RCC 7860 (cell line): Measurements from ENCODE around the gene SLC4A11.
"Not testable (repeated sequence)": the region's sequence is repeated elsewhere in the genome, so short reads cannot be mapped to it uniquely, and the experiment has no call there.

Source experiments
- DNase-seq: peaks from one replicate; pipeline ENCODE4 v3.0.0-alpha.2; 2015; ENCODE audit warnings: low spot score
- FAIRE-seq: peaks from 2 replicates; lab custom pipeline; 2012; peaks lifted over from hg19 to GRCh38; lab: Jason Lieb, UNC

SLC4A11 gene

GRCh38 chr20:3204124-3204794, 34.7 kb downstream of the SLC4A11 start, which contains the start of gene DDRGK1:
Gene DDRGK1 (minus strand): TSS chr20:3204682. CDS start chr20:3204627, 55 bp downstream.
- peak; percentile 58 for DNase-seq
- FAIRE-seq: no peak

- FAIRE-seq: no peak
- no peak for DNase-seq
Observed at GRCh38 chr20:3203315-3204123, 35.5 kb downstream of the SLC4A11 start.

GRCh38 chr20:3202965-3203314, 36.0 kb downstream of the SLC4A11 start:
- DNase-seq (no peak), FAIRE-seq (no peak)

GRCh38 chr20:3199976-3200755, 38.8 kb downstream of the SLC4A11 start:
- FAIRE-seq: no peak
- DNase-seq: no peak

- FAIRE-seq (no peak), DNase-seq (no peak)
Observed at GRCh38 chr20:3199206-3199605, 39.8 kb downstream of the SLC4A11 start.

GRCh38 chr20:3195590-3196237, 43.3 kb downstream of the SLC4A11 start:
- no peak for FAIRE-seq
- DNase-seq: no peak

- DNase-seq (no peak), FAIRE-seq (no peak)
Observed at GRCh38 chr20:3194617-3195280, 44.2 kb downstream of the SLC4A11 start.

- FAIRE-seq (no peak), DNase-seq (no peak)
Observed at GRCh38 chr20:3193806-3194616, 45.0 kb downstream of the SLC4A11 start.

- FAIRE-seq (no peak), DNase-seq (no peak)
Observed at GRCh38 chr20:3192226-3193015, 46.6 kb downstream of the SLC4A11 start.

GRCh38 chr20:3190681-3191111, 48.3 kb downstream of the SLC4A11 start:
- DNase-seq (no peak), FAIRE-seq (no peak)

- no peak for FAIRE-seq
Observed at GRCh38 chr20:3189561-3190131, 49.3 kb downstream of the SLC4A11 start.

GRCh38 chr20:3188823-3189413, 50.1 kb downstream of the SLC4A11 start:
- FAIRE-seq (no peak), DNase-seq (no peak)

More at GRCh38 chr20:3189561-3190131, 49.3 kb downstream of the SLC4A11 start:
- DNase-seq: no peak

- not testable (repeated sequence) for FAIRE-seq, DNase-seq
Observed at GRCh38 chr20:3187861-3188260, 51.1 kb downstream of the SLC4A11 start.

- FAIRE-seq (no peak), DNase-seq (no peak)
Observed at GRCh38 chr20:3183896-3184612, 54.9 kb downstream of the SLC4A11 start.

- not testable (repeated sequence) for FAIRE-seq, DNase-seq
Observed at GRCh38 chr20:3182429-3182828, 56.6 kb downstream of the SLC4A11 start.

- DNase-seq (no peak), FAIRE-seq (no peak)
Observed at GRCh38 chr20:3181270-3181669, 57.7 kb downstream of the SLC4A11 start.

- no peak for DNase-seq
- no peak for FAIRE-seq
Observed at GRCh38 chr20:3180319-3180718, 58.7 kb downstream of the SLC4A11 start.
